Tibial nerve (tissue), 4 donors: Measurements from ENCODE around the gene PTMS. TPM values are rescaled to one million over a fixed set of nuclear protein-coding genes. Genes with fewer than 3 reads are reported as not detected.

Source experiments
- DNase-seq, 2 donors: peaks; one replicate each; pipeline ENCODE4 v3.0.0-alpha.2; 2019; ENCODE audit warnings: low spot score in 2 of 2
- H3K27ac ChIP-seq, 4 donors: fragments of 200-600 bp; sonication (generic) in 3 of 4; one replicate each; pipeline ENCODE4 v1.5.1; 2017 to 2019; ENCODE audit warnings: mild to moderate bottlenecking in 1 of 4
- H3K27me3 ChIP-seq, 2 donors: fragments of 200-600 bp; sonication (generic) in 1 of 2; one replicate each; pipeline versions ENCODE4 v1.5.1 to v1.6.0; 2017 to 2019
- H3K36me3 ChIP-seq, 3 donors: fragments of 200-600 bp; sonication (generic); one replicate each; pipeline ENCODE4 v1.5.1; 2018 to 2019
- H3K4me1 ChIP-seq, 4 donors: fragments of 200-600 bp; sonication (generic) in 3 of 4; one replicate each; pipeline ENCODE4 v1.5.1; 2017 to 2019
- H3K4me3 ChIP-seq, 4 donors: fragments of 200-600 bp; sonication (generic) in 3 of 4; one replicate each; pipeline ENCODE4 v1.5.1; 2017 to 2019; ENCODE audit warnings: mild to moderate bottlenecking in 1 of 4, moderate library complexity in 1 of 4
- H3K9me3 ChIP-seq, 4 donors: fragments of 200-600 bp; sonication (generic) in 3 of 4; one replicate each; pipeline ENCODE4 v1.5.1; 2017 to 2019
- EP300 ChIP-seq, 2 donors: sonication (generic); formaldehyde crosslinking; IDR thresholded peaks; one replicate each; pipeline ENCODE4 v1.6.1; 2017; ENCODE audit warnings: antibody characterized with exemption in 2 of 2, mild to moderate bottlenecking in 1 of 2
- POLR2A ChIP-seq, 2 donors: fragments of 450-650 bp; IDR thresholded peaks; one replicate each; pipeline ENCODE4 v1.6.1; 2017; ENCODE audit warnings: antibody characterized with exemption in 2 of 2, mild to moderate bottlenecking in 2 of 2, moderate library complexity in 2 of 2
- WGBS, 2 donors: methylation state at CpG; one replicate each; pipeline ENCODE4 v1.1.5; 2018; 5-methylcytosine and 5-hydroxymethylcytosine counted together
- total RNA-seq, 4 donors: library from RNA; depleted of rRNA; stranded (reverse); fragments of >200 nt; gene quantifications; one replicate each; pipeline ENCODE4 v1.1.0, GENCODE V29; 2016
- TF ChIP-seq, protein P1 (sequence below), 5 experiments: fragments of 200-600 bp in 3 of 5; fragments of 450-650 bp in 2 of 5; sonication (generic) in 3 of 5; IDR thresholded peaks; one replicate each; pipeline ENCODE4 v1.5.1; 2016 to 2019; ENCODE audit warnings: antibody characterized with exemption in 5 of 5, mild to moderate bottlenecking in 3 of 5, moderate library complexity in 2 of 5

PTMS gene
- total RNA-seq, 4 donors from 2014 or later = 112 to 225 (median 174) TPM

DNA sequence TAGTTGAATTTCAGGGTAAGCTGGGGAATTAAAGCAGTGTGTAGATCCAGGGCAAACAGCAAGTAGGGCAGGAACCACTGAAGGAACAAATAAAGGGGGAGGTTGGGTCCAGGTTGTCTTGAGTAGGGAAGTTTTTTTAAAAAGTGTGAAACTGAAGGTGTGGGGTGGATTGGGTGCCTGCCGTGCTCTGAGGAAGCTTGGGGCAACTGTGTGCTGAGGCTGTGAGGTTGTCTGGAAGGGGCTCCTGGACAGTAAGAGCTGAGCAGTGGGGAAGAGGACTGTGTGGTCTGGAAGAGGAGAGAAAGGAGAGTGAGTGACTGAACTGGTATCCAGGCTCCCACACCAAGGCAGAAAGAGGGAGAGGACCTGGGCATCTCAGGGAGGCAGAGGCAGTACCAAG, 44.6 kb downstream of the PTMS start:
- WGBS, 2 donors = 52 to 68% methylated on average over 1 of the region's 1 CpG

DNA sequence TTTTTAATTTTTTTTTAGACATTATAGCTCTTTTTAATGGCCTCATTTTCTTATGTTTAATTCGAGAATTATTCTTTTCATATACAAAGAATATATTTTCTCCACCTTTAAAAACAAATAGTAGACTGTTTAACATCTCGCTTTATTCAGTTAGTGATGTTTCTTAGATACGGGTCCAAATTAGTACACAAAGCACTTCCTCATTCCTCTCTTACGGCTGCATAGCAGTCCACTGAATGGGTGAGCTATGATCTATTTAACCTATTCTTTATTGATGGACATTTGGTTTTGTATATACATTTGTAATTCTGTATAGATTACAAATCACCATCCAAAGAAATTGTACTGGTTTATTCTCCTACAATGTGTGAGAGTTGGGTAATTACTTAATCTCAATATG, 47.2 kb downstream of the PTMS start:
- Histone ChIP-seq H3K4me3 (no peak overlapping the region), H3K27me3 (peaks cover 0 to 9% of the 10 kb centered on the region in 2 donors), H3K9me3 (no peaks in the 10 kb centered on the region), H3K4me1 (no peaks in the 10 kb centered on the region), H3K36me3 (no peaks in the 10 kb centered on the region), H3K27ac (no peak overlapping the region)
- TF ChIP-seq POLR2A (IDR thresholded peaks at IDR 0.05) (no peak), EP300 (IDR thresholded peaks at IDR 0.05) (no peak)
- TF ChIP-seq, protein P1, sequence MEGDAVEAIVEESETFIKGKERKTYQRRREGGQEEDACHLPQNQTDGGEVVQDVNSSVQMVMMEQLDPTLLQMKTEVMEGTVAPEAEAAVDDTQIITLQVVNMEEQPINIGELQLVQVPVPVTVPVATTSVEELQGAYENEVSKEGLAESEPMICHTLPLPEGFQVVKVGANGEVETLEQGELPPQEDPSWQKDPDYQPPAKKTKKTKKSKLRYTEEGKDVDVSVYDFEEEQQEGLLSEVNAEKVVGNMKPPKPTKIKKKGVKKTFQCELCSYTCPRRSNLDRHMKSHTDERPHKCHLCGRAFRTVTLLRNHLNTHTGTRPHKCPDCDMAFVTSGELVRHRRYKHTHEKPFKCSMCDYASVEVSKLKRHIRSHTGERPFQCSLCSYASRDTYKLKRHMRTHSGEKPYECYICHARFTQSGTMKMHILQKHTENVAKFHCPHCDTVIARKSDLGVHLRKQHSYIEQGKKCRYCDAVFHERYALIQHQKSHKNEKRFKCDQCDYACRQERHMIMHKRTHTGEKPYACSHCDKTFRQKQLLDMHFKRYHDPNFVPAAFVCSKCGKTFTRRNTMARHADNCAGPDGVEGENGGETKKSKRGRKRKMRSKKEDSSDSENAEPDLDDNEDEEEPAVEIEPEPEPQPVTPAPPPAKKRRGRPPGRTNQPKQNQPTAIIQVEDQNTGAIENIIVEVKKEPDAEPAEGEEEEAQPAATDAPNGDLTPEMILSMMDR (IDR thresholded peaks at IDR 0.05) = no peak
- 44 to 46% methylated on average over 4 of the region's 4 CpGs for WGBS, 2 donors
- no peak for DNase-seq

More for the DNA sequence above, 44.6 kb downstream of the PTMS start:
- Histone ChIP-seq H3K27me3 (peaks cover 0 to 9% of the 10 kb centered on the region in 2 donors), H3K27ac (no peak overlapping the region), H3K36me3 (no peaks in the 10 kb centered on the region), H3K9me3 (no peaks in the 10 kb centered on the region), H3K4me3 (no peak overlapping the region), H3K4me1 (no peaks in the 10 kb centered on the region)
- TF ChIP-seq POLR2A (IDR thresholded peaks at IDR 0.05) (no peak), EP300 (IDR thresholded peaks at IDR 0.05) (no peak)
- TF ChIP-seq, protein P1 (IDR thresholded peaks at IDR 0.05) = no peak
- DNase-seq = no peak

DNA sequence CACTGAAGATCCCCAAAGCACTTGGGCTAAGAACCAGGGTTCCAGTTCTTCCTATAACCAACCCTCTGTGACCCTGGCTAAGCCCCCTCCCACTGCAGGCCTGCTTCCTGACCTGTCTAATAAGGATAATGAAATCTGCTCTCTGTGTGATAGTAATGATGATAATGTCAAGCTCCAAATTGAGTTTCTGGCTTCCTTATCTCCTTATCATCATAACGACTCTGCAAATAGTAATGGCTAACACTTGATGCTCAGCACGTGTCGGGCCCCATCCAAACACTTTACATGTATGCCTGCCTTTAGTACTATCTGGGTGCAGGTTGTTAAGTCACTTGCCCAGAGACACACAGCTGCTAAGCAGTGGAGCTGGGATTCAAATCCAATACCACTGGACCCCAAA, 50.4 kb downstream of the PTMS start:
- Histone ChIP-seq H3K9me3 (no peaks in the 10 kb centered on the region), H3K27me3 (peaks cover 0 to 12% of the 10 kb centered on the region in 2 donors), H3K27ac (no peak overlapping the region), H3K36me3 (no peaks in the 10 kb centered on the region), H3K4me1 (peaks cover 0 to 8% (median 2%) of the 10 kb centered on the region in 4 donors), H3K4me3 (no peak overlapping the region)
- TF ChIP-seq POLR2A (IDR thresholded peaks at IDR 0.05) = no peak
- TF ChIP-seq, protein P1 (IDR thresholded peaks at IDR 0.05) = no peak
- TF ChIP-seq EP300 (IDR thresholded peaks at IDR 0.05) = no peak
- no peak for DNase-seq
- WGBS, 2 donors = 85 to 86% methylated on average over 3 of the region's 3 CpGs

DNA sequence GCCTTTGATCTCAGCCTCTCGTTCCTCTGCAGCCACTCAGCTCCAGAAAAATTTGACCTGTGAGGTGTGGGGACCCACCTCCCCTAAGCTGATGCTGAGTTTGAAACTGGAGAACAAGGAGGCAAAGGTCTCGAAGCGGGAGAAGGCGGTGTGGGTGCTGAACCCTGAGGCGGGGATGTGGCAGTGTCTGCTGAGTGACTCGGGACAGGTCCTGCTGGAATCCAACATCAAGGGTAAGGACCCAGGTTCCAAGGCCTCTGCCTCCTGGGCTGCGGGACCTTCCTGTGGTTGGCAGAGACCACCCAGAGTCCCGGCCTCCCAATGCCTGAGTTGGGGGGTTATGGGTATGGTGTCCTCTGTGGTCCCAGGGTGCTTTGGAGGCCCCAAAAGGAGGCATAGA, 50.9 kb downstream of the PTMS start:
- 85 to 92% methylated on average over 8 of the region's 8 CpGs for WGBS, 2 donors
- H3K9me3 ChIP-seq = no peaks in the 10 kb centered on the region
- H3K4me3 ChIP-seq = no peak overlapping the region

DNA sequence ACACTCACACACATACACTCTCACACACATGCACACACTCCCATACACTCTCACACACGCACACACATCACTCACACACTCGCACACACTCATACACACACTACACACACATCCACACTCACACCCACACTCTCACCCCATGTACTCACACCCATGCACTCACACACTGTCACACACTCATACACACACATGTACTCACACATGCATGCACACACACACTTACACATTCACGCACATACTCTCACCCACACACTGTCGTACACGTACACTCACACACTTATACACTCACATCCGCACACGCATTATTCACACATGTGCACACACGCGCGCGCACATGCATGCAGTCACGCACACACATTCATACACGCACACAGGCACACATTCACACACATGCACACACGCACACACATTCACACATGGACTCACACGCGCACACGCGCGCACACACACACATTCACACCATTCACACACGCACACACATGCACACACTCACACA, 51.5 kb downstream of the PTMS start:
- H3K4me1 ChIP-seq = peaks cover 0 to 19% (median 10%) of the 10 kb centered on the region in 4 donors
- DNase-seq = no peak
- H3K27ac ChIP-seq = no peak overlapping the region
- 86 to 89% methylated on average over 20 of the region's 20 CpGs for WGBS, 2 donors
- H3K4me3 ChIP-seq = no peak overlapping the region
- H3K9me3 ChIP-seq = no peaks in the 10 kb centered on the region
- TF ChIP-seq, protein P1 (IDR thresholded peaks at IDR 0.05) = no peak
- no peak for TF ChIP-seq POLR2A (IDR thresholded peaks at IDR 0.05)
- TF ChIP-seq EP300 (IDR thresholded peaks at IDR 0.05) = no peak
- H3K27me3 ChIP-seq = peaks cover 0 to 22% of the 10 kb centered on the region in 2 donors
- no peaks in the 10 kb centered on the region for H3K36me3 ChIP-seq

More for the DNA sequence above, 50.9 kb downstream of the PTMS start:
- TF ChIP-seq, protein P1 (IDR thresholded peaks at IDR 0.05) = no peak
- no peak for TF ChIP-seq EP300 (IDR thresholded peaks at IDR 0.05)
- TF ChIP-seq POLR2A (IDR thresholded peaks at IDR 0.05) = no peak
- DNase-seq = no peak
- Histone ChIP-seq H3K36me3 (no peaks in the 10 kb centered on the region), H3K27ac (no peak overlapping the region), H3K4me1 (peaks cover 0 to 13% (median 7%) of the 10 kb centered on the region in 4 donors), H3K27me3 (peaks cover 0 to 16% of the 10 kb centered on the region in 2 donors)
